Measurements from ENCODE around the gene ARL13B. TPM values are rescaled to one million over a fixed set of nuclear protein-coding genes. Genes with fewer than 3 reads are reported as not detected.

Gene ARL13B
- total and polyA plus RNA-seq, 4 experiments from 2014 or later: 6.2 to 12.0 (median 9.0) TPM

DNA sequence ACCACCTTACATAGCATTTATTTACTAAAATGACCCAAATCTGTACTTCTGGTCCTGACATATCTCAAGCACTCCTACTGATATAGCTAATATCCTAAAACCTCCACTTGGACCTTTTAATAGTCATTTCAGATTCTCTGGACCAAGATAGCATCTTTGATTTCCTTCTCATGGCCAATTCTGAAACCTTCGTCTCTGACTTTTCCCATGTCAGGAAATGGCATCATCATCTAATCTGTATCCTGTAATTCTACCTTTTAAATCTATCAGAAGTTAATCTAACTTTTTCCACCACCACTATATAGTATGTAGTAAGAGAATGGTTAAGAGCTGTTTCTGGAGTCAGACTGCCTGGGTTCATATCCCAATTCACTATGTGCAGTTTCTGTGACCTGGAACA is 32.2 kb downstream of the ARL13B start:
- Histone ChIP-seq H3K36me3 (ENCODE audit: insufficient read depth, low read length) (no peaks in the 10 kb centered on the region), H3K9me3 (ENCODE audit: control insufficient read depth in 1 of 2, low read length in 2 of 2) (no peaks in the 10 kb centered on the region), H3K27me3 (ENCODE audit: insufficient read depth, low read length) (no peaks in the 10 kb centered on the region), H3K4me3 (ENCODE audit: low read length in 2 of 2) (no peak overlapping the region), H3K4me1 (ENCODE audit: insufficient read depth, low read length) (no peaks in the 10 kb centered on the region), H3K27ac (ENCODE audit: low read depth, low read length) (no peak overlapping the region)
- Mint-ChIP-seq H3K27ac (peak overlapping the region in 2 of 7 donors; percentile 38 to 84), H3K36me3 (peaks cover 0 to 10% of the 10 kb centered on the region in 2 donors), H3K4me3 (no peak overlapping the region), H3K9me3 (no peaks in the 10 kb centered on the region), H3K4me1 (peaks cover 9 to 16% (median 11%) of the 10 kb centered on the region in 4 donors), H3K27me3 (no peaks in the 10 kb centered on the region)
- CTCF ChIA-PET (ENCODE audit: partially characterized antibody): interaction anchor here (1.2 kb wide), 1 partner anchor 9 kb away, joined by 3 read pairs; no protein-coding TSS in a partner anchor
- POLR2A ChIA-PET (ENCODE audit: partially characterized antibody): no interaction called here
- DNase-seq: no peak
- intact Hi-C loops (cut with micrococcal nuclease): no loop called here

DNA sequence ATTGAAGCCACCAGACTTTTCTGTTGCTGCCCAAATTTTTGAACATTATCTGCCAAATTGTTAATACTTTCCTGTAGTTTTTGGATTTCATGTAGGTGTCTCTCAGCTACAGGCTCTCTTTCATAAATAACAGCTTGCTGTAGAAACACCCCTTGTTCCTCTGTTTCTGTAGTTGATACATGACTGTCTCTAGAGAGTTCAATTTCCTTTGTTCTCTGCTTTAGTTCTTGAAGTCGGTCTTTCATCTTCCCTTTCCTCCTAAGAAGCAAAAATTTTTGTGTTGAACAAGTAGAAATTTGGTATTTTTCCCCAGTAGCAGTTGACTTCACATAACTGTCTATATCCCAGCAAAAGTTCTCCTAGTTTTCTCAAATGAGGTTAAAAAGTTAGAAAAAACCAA is 35.1 kb downstream of the ARL13B start:
- Mint-ChIP-seq H3K36me3 (peaks cover 3 to 10% of the 10 kb centered on the region in 2 donors), H3K27ac (peak overlapping the region in 1 of 7 donors; percentile 22), H3K4me3 (no peak overlapping the region), H3K27me3 (no peaks in the 10 kb centered on the region), H3K4me1 (peaks cover 9 to 18% (median 11%) of the 10 kb centered on the region in 4 donors), H3K9me3 (no peaks in the 10 kb centered on the region)
- intact Hi-C loops (cut with micrococcal nuclease): no loop called here
- Histone ChIP-seq H3K36me3 (ENCODE audit: insufficient read depth, low read length) (no peaks in the 10 kb centered on the region), H3K27me3 (ENCODE audit: insufficient read depth, low read length) (no peaks in the 10 kb centered on the region), H3K27ac (ENCODE audit: low read depth, low read length) (no peak overlapping the region), H3K4me1 (ENCODE audit: insufficient read depth, low read length) (no peaks in the 10 kb centered on the region), H3K9me3 (ENCODE audit: control insufficient read depth in 1 of 2, low read length in 2 of 2) (no peaks in the 10 kb centered on the region), H3K4me3 (ENCODE audit: low read length in 2 of 2) (no peak overlapping the region)
- CTCF ChIA-PET (ENCODE audit: partially characterized antibody): interaction anchor here (0.5 to 1.9 kb wide), 3 partner anchors 10 to 74 kb away, joined by 3 to 11 read pairs (median 4); no protein-coding TSS in a partner anchor
- no peak for DNase-seq
- POLR2A ChIA-PET (ENCODE audit: partially characterized antibody): interaction anchor here (3.2 kb wide), 1 partner anchor 48 kb away, joined by 9 read pairs; the partner anchor contains the start of genes DHFR2 and NSUN3

DNA sequence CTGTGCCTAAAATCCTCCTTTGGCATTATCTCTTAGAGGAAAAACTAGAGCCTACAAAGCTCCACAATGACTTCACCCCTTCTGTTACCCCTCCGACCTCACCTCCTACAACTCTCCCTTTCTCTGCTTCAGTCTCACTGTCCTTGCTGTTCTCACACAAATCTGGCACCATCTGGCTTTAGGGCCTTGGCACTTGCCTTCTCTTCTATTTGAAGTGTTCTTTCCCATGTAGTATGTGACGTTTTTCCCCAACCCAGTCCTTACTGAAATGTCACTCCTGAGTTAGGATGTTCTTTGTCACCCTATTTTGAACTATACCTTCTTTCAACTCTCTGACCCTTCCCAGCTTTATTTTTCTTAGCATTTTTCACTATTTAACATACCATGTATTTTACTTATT is 39.7 kb downstream of the ARL13B start:
- Histone ChIP-seq H3K36me3 (ENCODE audit: insufficient read depth, low read length) (no peaks in the 10 kb centered on the region), H3K27ac (ENCODE audit: low read depth, low read length) (no peak overlapping the region), H3K4me1 (ENCODE audit: insufficient read depth, low read length) (no peaks in the 10 kb centered on the region), H3K9me3 (ENCODE audit: control insufficient read depth in 1 of 2, low read length in 2 of 2) (no peaks in the 10 kb centered on the region), H3K4me3 (ENCODE audit: low read length in 2 of 2) (no peak overlapping the region), H3K27me3 (ENCODE audit: insufficient read depth, low read length) (no peaks in the 10 kb centered on the region)
- CTCF ChIA-PET (ENCODE audit: partially characterized antibody): no interaction called here
- Mint-ChIP-seq H3K27ac (no peak overlapping the region), H3K4me3 (no peak overlapping the region), H3K36me3 (peaks cover 3 to 5% of the 10 kb centered on the region in 2 donors), H3K4me1 (peaks cover 0 to 7% (median 0%) of the 10 kb centered on the region in 4 donors), H3K9me3 (no peaks in the 10 kb centered on the region), H3K27me3 (no peaks in the 10 kb centered on the region)
- POLR2A ChIA-PET (ENCODE audit: partially characterized antibody): no interaction called here
- DNase-seq: no peak
- intact Hi-C loops (cut with micrococcal nuclease): no loop called here

DNA sequence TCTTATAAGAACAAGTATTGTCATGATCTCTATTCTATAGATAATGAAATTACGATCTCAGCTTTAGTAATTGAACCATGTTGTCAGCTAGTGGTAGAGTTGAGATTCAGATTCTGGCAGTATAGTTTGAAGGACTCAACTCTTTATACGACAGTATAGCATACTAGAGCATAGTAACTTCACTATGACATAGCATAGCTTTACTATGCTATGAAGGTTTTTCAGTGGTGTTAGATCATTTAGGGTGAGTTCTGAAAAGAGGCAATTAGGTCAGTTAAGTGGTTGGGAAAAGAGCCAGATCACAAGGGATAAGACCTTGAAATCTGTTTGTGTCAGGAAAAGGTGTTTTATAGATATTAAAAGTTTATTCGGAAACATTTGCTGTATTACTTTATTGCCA is 40.3 kb downstream of the ARL13B start:
- no peaks in the 10 kb centered on the region for H3K27me3 ChIP-seq (ENCODE audit: insufficient read depth, low read length)

DNA sequence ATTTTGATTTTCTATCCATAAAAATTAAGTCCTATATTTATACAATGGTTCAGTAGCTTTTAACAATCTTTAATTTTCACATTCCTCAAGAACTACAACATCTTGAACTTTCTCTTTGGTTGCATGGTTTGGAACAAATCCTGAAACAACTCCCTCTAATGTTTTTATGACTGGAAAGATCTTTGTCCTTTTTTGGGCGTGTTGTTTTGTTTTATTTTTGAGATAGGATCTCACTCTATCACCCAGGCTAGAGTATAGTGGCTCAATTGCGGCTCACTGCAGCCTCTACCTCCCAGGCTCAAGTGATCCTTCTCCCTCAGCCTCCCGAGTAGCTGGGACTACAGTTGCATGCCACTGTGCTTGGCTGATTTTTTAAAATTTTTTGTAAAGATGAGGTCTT is 44.4 kb downstream of the ARL13B start:
- Histone ChIP-seq H3K4me3 (ENCODE audit: low read length in 2 of 2) (no peak overlapping the region), H3K27ac (ENCODE audit: low read depth, low read length) (no peak overlapping the region), H3K9me3 (ENCODE audit: control insufficient read depth in 1 of 2, low read length in 2 of 2) (no peaks in the 10 kb centered on the region), H3K36me3 (ENCODE audit: insufficient read depth, low read length) (no peaks in the 10 kb centered on the region), H3K27me3 (ENCODE audit: insufficient read depth, low read length) (no peaks in the 10 kb centered on the region), H3K4me1 (ENCODE audit: insufficient read depth, low read length) (no peaks in the 10 kb centered on the region)
- Mint-ChIP-seq H3K36me3 (peaks cover 0 to 3% of the 10 kb centered on the region in 2 donors), H3K4me3 (no peak overlapping the region), H3K27me3 (no peaks in the 10 kb centered on the region), H3K9me3 (no peaks in the 10 kb centered on the region), H3K4me1 (no peaks in the 10 kb centered on the region), H3K27ac (no peak overlapping the region)
- intact Hi-C loops (cut with micrococcal nuclease): no loop called here
- POLR2A ChIA-PET (ENCODE audit: partially characterized antibody): no interaction called here
- CTCF ChIA-PET (ENCODE audit: partially characterized antibody): no interaction called here
- DNase-seq: no peak

More for the DNA sequence above, 40.3 kb downstream of the ARL13B start:
- ChIA-PET POLR2A (ENCODE audit: partially characterized antibody) (no interaction called here), CTCF (ENCODE audit: partially characterized antibody) (no interaction called here)
- Mint-ChIP-seq H3K9me3 (no peaks in the 10 kb centered on the region), H3K36me3 (peaks cover 0 to 3% of the 10 kb centered on the region in 2 donors), H3K4me3 (no peak overlapping the region), H3K4me1 (peaks cover 0 to 3% (median 0%) of the 10 kb centered on the region in 4 donors), H3K27ac (no peak overlapping the region), H3K27me3 (no peaks in the 10 kb centered on the region)
- DNase-seq: no peak
- Histone ChIP-seq H3K36me3 (ENCODE audit: insufficient read depth, low read length) (no peaks in the 10 kb centered on the region), H3K27ac (ENCODE audit: low read depth, low read length) (no peak overlapping the region), H3K9me3 (ENCODE audit: control insufficient read depth in 1 of 2, low read length in 2 of 2) (no peaks in the 10 kb centered on the region), H3K4me3 (ENCODE audit: low read length in 2 of 2) (no peak overlapping the region), H3K4me1 (ENCODE audit: insufficient read depth, low read length) (no peaks in the 10 kb centered on the region)
- intact Hi-C loops (cut with micrococcal nuclease): no loop called here

DNA sequence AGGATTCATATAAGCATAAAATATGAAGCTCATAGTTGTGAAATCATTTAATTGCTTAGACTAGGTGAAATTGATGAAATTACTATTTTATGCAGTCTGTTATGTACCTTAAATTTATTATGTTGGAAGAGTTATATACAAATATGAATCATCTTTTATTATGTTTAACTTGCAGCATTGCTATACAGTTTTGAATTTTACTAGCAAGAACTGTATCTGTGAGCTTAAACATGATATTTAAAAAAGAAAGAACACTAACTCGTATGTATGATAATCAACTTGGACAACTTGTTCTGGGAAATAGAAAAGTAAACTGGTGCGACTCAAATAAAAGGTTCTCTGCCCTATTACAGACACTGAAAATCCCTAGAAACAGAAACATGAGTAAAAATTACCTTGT is 46.7 kb downstream of the ARL13B start:
- Histone ChIP-seq H3K9me3 (ENCODE audit: control insufficient read depth in 1 of 2, low read length in 2 of 2) (no peaks in the 10 kb centered on the region), H3K4me1 (ENCODE audit: insufficient read depth, low read length) (no peaks in the 10 kb centered on the region), H3K4me3 (ENCODE audit: low read length in 2 of 2) (no peak overlapping the region), H3K27ac (ENCODE audit: low read depth, low read length) (no peak overlapping the region), H3K27me3 (ENCODE audit: insufficient read depth, low read length) (no peaks in the 10 kb centered on the region), H3K36me3 (ENCODE audit: insufficient read depth, low read length) (no peaks in the 10 kb centered on the region)
- Mint-ChIP-seq H3K36me3 (peaks cover 0 to 3% of the 10 kb centered on the region in 2 donors), H3K27me3 (no peaks in the 10 kb centered on the region), H3K27ac (no peak overlapping the region), H3K4me3 (no peak overlapping the region), H3K9me3 (no peaks in the 10 kb centered on the region), H3K4me1 (no peaks in the 10 kb centered on the region)
- intact Hi-C loops (cut with micrococcal nuclease): no loop called here
- DNase-seq: no peak
- ChIA-PET CTCF (ENCODE audit: partially characterized antibody) (interaction anchor here (1.6 kb wide), 1 partner anchor 9 kb away, joined by 3 read pairs; no protein-coding TSS in a partner anchor), POLR2A (ENCODE audit: partially characterized antibody) (no interaction called here)

DNA sequence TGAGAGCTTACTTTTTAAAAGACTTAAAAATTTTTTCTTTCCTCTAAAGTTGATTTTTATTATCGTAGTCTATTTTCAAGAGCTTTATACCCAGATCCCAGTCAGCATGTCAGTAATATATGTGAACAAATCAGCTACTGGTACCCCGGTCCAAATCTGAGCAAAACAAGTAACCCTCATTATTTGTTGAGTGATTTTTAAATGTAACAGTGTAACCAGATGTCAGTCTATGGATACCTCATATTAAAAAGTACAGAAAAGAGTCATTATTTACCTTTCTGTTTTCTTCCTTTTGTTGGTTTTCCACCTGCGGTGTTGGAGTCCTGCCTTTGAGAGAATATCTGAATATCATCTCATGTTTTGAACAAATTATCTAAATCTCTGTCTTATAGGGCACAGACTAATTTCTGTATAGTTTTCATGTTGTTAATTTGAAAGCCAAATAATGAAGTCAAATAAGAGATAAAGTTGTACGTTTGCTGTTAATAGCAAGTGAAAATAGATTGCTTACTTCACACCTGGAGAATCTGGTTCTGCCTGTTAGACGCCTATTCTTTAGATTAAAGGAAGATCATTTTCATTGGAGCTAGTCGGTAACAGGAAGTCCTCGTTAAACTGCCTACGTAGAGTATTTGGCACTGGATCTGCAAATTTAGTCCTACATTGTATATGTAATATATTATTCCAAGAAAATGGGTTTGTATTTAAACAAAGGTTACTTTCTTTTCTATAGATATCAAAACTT is 48.3 kb downstream of the ARL13B start, which contains the start of gene STX19:
STX19 (minus strand) TSS at position 505 of the 745 bp plus-strand sequence. CDS start 13,328 bp downstream, outside the sequence.
- intact Hi-C loops (cut with micrococcal nuclease): no loop called here
- Histone ChIP-seq H3K4me1 (ENCODE audit: insufficient read depth, low read length) (no peaks in the 10 kb centered on the region), H3K9me3 (ENCODE audit: control insufficient read depth in 1 of 2, low read length in 2 of 2) (no peaks in the 10 kb centered on the region), H3K27me3 (ENCODE audit: insufficient read depth, low read length) (no peaks in the 10 kb centered on the region), H3K36me3 (ENCODE audit: insufficient read depth, low read length) (no peaks in the 10 kb centered on the region), H3K4me3 (ENCODE audit: low read length in 2 of 2) (no peak within 1 kb of the TSS), H3K27ac (ENCODE audit: low read depth, low read length) (no peak within 1 kb of the TSS)
- H3K27ac Mint-ChIP-seq: no peak within 1 kb of the TSS
- no peaks in the 10 kb centered on the region for H3K27me3 Mint-ChIP-seq
- ChIA-PET POLR2A (ENCODE audit: partially characterized antibody) (no interaction called here), CTCF (ENCODE audit: partially characterized antibody) (interaction anchor here (1.7 kb wide), 1 partner anchor 41 kb away, joined by 6 read pairs; no protein-coding TSS in a partner anchor)
- peaks cover 1 to 9% of the 10 kb centered on the region in 2 donors for H3K36me3 Mint-ChIP-seq
- peaks cover 0 to 2% (median 0%) of the 10 kb centered on the region in 8 donors for H3K9me3 Mint-ChIP-seq
- no peak for DNase-seq
- H3K4me1 Mint-ChIP-seq: no peaks in the 10 kb centered on the region
- no peak within 1 kb of the TSS for H3K4me3 Mint-ChIP-seq
